ENCODE results near the gene MAP3K5.
"Not testable (repeated sequence)": the region's sequence is repeated elsewhere in the genome, so short reads cannot be mapped to it uniquely, and the experiment has no call there.

MAP3K5 gene

GRCh38 chr6:136816656-136817055 is 24.4 kb upstream of the MAP3K5 start:
- Histone ChIP-seq H3K18ac (ENCODE audit: low read length) (no peak overlapping the region), H3K4me2 (ENCODE audit: low read length) (no peak overlapping the region)
- no CpG with 5 or more reads among the region's 2 CpGs for WGBS (ENCODE audit: extremely low coverage, insufficient coverage, insufficient read length)

GRCh38 chr6:136815608-136816007 is 23.3 kb upstream of the MAP3K5 start:
- WGBS (ENCODE audit: extremely low coverage, insufficient coverage, insufficient read length) = no CpG with 5 or more reads among the region's 1 CpG

More at GRCh38 chr6:136816656-136817055, 24.4 kb upstream of the MAP3K5 start:
- Histone ChIP-seq H2BK12ac (ENCODE audit: low read length) (no peak overlapping the region), H3K9ac (ENCODE audit: low read length) (no peak overlapping the region), H2BK120ac (ENCODE audit: insufficient read depth, low read length, poor library complexity) (no peak overlapping the region), H2AK5ac (ENCODE audit: low read length) (no peak overlapping the region), H3K23ac (ENCODE audit: low read length) (no peak overlapping the region), H3K79me1 (ENCODE audit: low read length) (no peaks in the 10 kb centered on the region), H4K8ac (ENCODE audit: low read depth, low read length) (no peak overlapping the region), H3K4me1 (ENCODE audit: control insufficient read depth in 1 of 2, insufficient read depth in 2 of 2, low read length in 2 of 2) (no peaks in the 10 kb centered on the region), H3K27me3 (ENCODE audit: insufficient read depth, low read length) (no peaks in the 10 kb centered on the region), H3K79me2 (ENCODE audit: control insufficient read depth, insufficient read depth, low read length, poor library complexity) (no peaks in the 10 kb centered on the region), H4K91ac (ENCODE audit: low read depth, low read length) (no peak overlapping the region), H4K12ac (ENCODE audit: low read depth, low read length) (no peak overlapping the region), H3K4me3 (ENCODE audit: low read depth, low read length) (no peak overlapping the region), H3K27ac (ENCODE audit: low read depth, low read length) (no peak overlapping the region), H3K14ac (ENCODE audit: low read length) (no peak overlapping the region), H2AFZ (ENCODE audit: insufficient read depth, low read length, poor library complexity) (no peak overlapping the region), H3K4ac (ENCODE audit: low read depth, low read length) (no peak overlapping the region), H3K9me3 (ENCODE audit: insufficient read depth, low read depth, low read length) (no peaks in the 10 kb centered on the region), H2BK5ac (ENCODE audit: low read depth, low read length, poor library complexity) (no peak overlapping the region), H3K36me3 (ENCODE audit: control insufficient read depth in 1 of 2, insufficient read depth in 2 of 2, low read length in 2 of 2) (no peaks in the 10 kb centered on the region)
- DNase-seq = no peak

GRCh38 chr6:136812174-136812573 is 19.9 kb upstream of the MAP3K5 start:
- Histone ChIP-seq H3K23ac (ENCODE audit: low read length) (no peak overlapping the region), H2BK5ac (ENCODE audit: low read depth, low read length, poor library complexity) (no peak overlapping the region), H3K79me2 (ENCODE audit: control insufficient read depth, insufficient read depth, low read length, poor library complexity) (no peaks in the 10 kb centered on the region), H3K9me3 (ENCODE audit: insufficient read depth, low read depth, low read length) (no peaks in the 10 kb centered on the region), H3K14ac (ENCODE audit: low read length) (no peak overlapping the region), H3K27me3 (ENCODE audit: insufficient read depth, low read length) (no peaks in the 10 kb centered on the region), H3K4me1 (ENCODE audit: control insufficient read depth in 1 of 2, insufficient read depth in 2 of 2, low read length in 2 of 2) (no peaks in the 10 kb centered on the region), H4K8ac (ENCODE audit: low read depth, low read length) (no peak overlapping the region), H3K27ac (ENCODE audit: low read depth, low read length) (no peak overlapping the region), H4K91ac (ENCODE audit: low read depth, low read length) (no peak overlapping the region), H2BK12ac (ENCODE audit: low read length) (no peak overlapping the region), H2AFZ (ENCODE audit: insufficient read depth, low read length, poor library complexity) (no peak overlapping the region), H3K36me3 (ENCODE audit: control insufficient read depth in 1 of 2, insufficient read depth in 2 of 2, low read length in 2 of 2) (no peaks in the 10 kb centered on the region), H3K4me3 (ENCODE audit: low read depth, low read length) (no peak overlapping the region), H4K12ac (ENCODE audit: low read depth, low read length) (no peak overlapping the region), H3K9ac (ENCODE audit: low read length) (no peak overlapping the region), H2BK120ac (ENCODE audit: insufficient read depth, low read length, poor library complexity) (no peak overlapping the region), H3K4ac (ENCODE audit: low read depth, low read length) (no peak overlapping the region), H3K4me2 (ENCODE audit: low read length) (no peak overlapping the region), H2AK5ac (ENCODE audit: low read length) (no peak overlapping the region), H3K79me1 (ENCODE audit: low read length) (no peaks in the 10 kb centered on the region), H3K18ac (ENCODE audit: low read length) (no peak overlapping the region)
- no peak for DNase-seq
- WGBS (ENCODE audit: extremely low coverage, insufficient coverage, insufficient read length) = no CpG with 5 or more reads among the region's 2 CpGs

More at GRCh38 chr6:136815608-136816007, 23.3 kb upstream of the MAP3K5 start:
- not testable (repeated sequence) for H3K27me3 ChIP-seq (ENCODE audit: insufficient read depth, low read length); H4K91ac ChIP-seq (ENCODE audit: low read depth, low read length); H2BK120ac ChIP-seq (ENCODE audit: insufficient read depth, low read length, poor library complexity); H3K27ac ChIP-seq (ENCODE audit: low read depth, low read length); H3K4me2 ChIP-seq (ENCODE audit: low read length); H3K79me1 ChIP-seq (ENCODE audit: low read length); H3K79me2 ChIP-seq (ENCODE audit: control insufficient read depth, insufficient read depth, low read length, poor library complexity); H3K14ac ChIP-seq (ENCODE audit: low read length); H2AFZ ChIP-seq (ENCODE audit: insufficient read depth, low read length, poor library complexity); DNase-seq; H3K18ac ChIP-seq (ENCODE audit: low read length); H4K12ac ChIP-seq (ENCODE audit: low read depth, low read length); H3K4me3 ChIP-seq (ENCODE audit: low read depth, low read length); H3K4me1 ChIP-seq (ENCODE audit: control insufficient read depth in 1 of 2, insufficient read depth in 2 of 2, low read length in 2 of 2); H2BK5ac ChIP-seq (ENCODE audit: low read depth, low read length, poor library complexity); H3K9ac ChIP-seq (ENCODE audit: low read length); H2BK12ac ChIP-seq (ENCODE audit: low read length); H3K4ac ChIP-seq (ENCODE audit: low read depth, low read length); H4K8ac ChIP-seq (ENCODE audit: low read depth, low read length); H3K36me3 ChIP-seq (ENCODE audit: control insufficient read depth in 1 of 2, insufficient read depth in 2 of 2, low read length in 2 of 2); H3K9me3 ChIP-seq (ENCODE audit: insufficient read depth, low read depth, low read length); H2AK5ac ChIP-seq (ENCODE audit: low read length); H3K23ac ChIP-seq (ENCODE audit: low read length)

DNA sequence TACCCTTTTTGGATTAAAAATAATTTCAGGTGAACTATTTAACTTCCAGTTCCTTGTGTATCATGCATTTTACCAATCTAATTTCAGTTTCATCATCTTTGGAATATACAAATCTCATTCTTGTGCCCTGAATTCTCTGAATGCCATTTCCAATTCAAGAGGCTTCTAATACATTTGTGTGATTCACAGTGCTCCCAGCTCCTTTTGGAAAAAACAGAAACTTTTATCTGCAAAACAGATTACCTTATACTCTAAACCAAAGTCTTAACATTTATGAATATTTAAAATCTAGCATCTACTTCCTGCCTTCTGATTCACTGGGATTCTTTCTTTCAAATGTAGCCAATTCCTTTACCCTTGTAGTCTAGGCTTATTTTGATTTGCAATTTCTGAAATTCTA is 19.0 kb upstream of the MAP3K5 start:
- Histone ChIP-seq H3K4ac (ENCODE audit: low read depth, low read length) (no peak overlapping the region), H2BK12ac (ENCODE audit: low read length) (no peak overlapping the region), H3K27ac (ENCODE audit: low read depth, low read length) (no peak overlapping the region), H2BK5ac (ENCODE audit: low read depth, low read length, poor library complexity) (no peak overlapping the region), H3K79me2 (ENCODE audit: control insufficient read depth, insufficient read depth, low read length, poor library complexity) (no peaks in the 10 kb centered on the region), H2AK5ac (ENCODE audit: low read length) (no peak overlapping the region), H3K79me1 (ENCODE audit: low read length) (no peaks in the 10 kb centered on the region), H3K14ac (ENCODE audit: low read length) (no peak overlapping the region), H4K12ac (ENCODE audit: low read depth, low read length) (no peak overlapping the region), H3K27me3 (ENCODE audit: insufficient read depth, low read length) (no peaks in the 10 kb centered on the region), H3K4me2 (ENCODE audit: low read length) (no peak overlapping the region), H3K9me3 (ENCODE audit: insufficient read depth, low read depth, low read length) (no peaks in the 10 kb centered on the region), H3K36me3 (ENCODE audit: control insufficient read depth in 1 of 2, insufficient read depth in 2 of 2, low read length in 2 of 2) (no peaks in the 10 kb centered on the region), H2BK120ac (ENCODE audit: insufficient read depth, low read length, poor library complexity) (no peak overlapping the region), H3K4me1 (ENCODE audit: control insufficient read depth in 1 of 2, insufficient read depth in 2 of 2, low read length in 2 of 2) (no peaks in the 10 kb centered on the region), H4K8ac (ENCODE audit: low read depth, low read length) (no peak overlapping the region), H3K18ac (ENCODE audit: low read length) (no peak overlapping the region), H3K9ac (ENCODE audit: low read length) (no peak overlapping the region), H4K91ac (ENCODE audit: low read depth, low read length) (no peak overlapping the region), H3K4me3 (ENCODE audit: low read depth, low read length) (no peak overlapping the region), H3K23ac (ENCODE audit: low read length) (no peak overlapping the region), H2AFZ (ENCODE audit: insufficient read depth, low read length, poor library complexity) (no peak overlapping the region)
- no peak for DNase-seq

Measured in trophoblast cell (in vitro differentiated cells and primary cell).